GM19351 (cell line): ENCODE measurements around the gene QKI.
"Not testable (repeated sequence)": the region's sequence is repeated elsewhere in the genome, so short reads cannot be mapped to it uniquely, and the experiment has no call there.

Experiments used
- ATAC-seq: cut with Tn5 transposase; IDR thresholded peaks from one replicate; pipeline ENCODE4 v1.9.1; 2021; ENCODE audit warnings: mild to moderate bottlenecking, moderate library complexity; ENCODE audit not compliant: unreplicated experiment

Gene QKI

GRCh38 chr6:163476946-163477345 is 62.4 kb downstream of the QKI start:
- ATAC-seq: not testable (repeated sequence)

- no peak for ATAC-seq
These were observed 68.6 kb downstream of the QKI start for GRCh38 chr6:163483107-163483506.

GRCh38 chr6:163485388-163485851 is 70.9 kb downstream of the QKI start:
- ATAC-seq: no peak

- ATAC-seq: no peak
These were observed 72.3 kb downstream of the QKI start for GRCh38 chr6:163486821-163487220.

- no peak for ATAC-seq
These were observed 73.1 kb downstream of the QKI start for GRCh38 chr6:163487606-163488005.

GRCh38 chr6:163489584-163489983 is 75.1 kb downstream of the QKI start:
- ATAC-seq: no peak

GRCh38 chr6:163490826-163491577 is 76.5 kb downstream of the QKI start:
- ATAC-seq: no peak

- no peak for ATAC-seq
These were observed 77.3 kb downstream of the QKI start for GRCh38 chr6:163491737-163492300.

GRCh38 chr6:163494279-163494727 is 79.8 kb downstream of the QKI start:
- ATAC-seq: no peak

GRCh38 chr6:163496205-163496604 is 81.7 kb downstream of the QKI start:
- ATAC-seq: peak; percentile 81

- no peak for ATAC-seq
These were observed 85.6 kb downstream of the QKI start for GRCh38 chr6:163500105-163500504.

GRCh38 chr6:163501026-163501425 is 86.5 kb downstream of the QKI start:
- no peak for ATAC-seq

- no peak for ATAC-seq
These were observed 86.9 kb downstream of the QKI start for GRCh38 chr6:163501439-163501838.

GRCh38 chr6:163504984-163505640 is 90.6 kb downstream of the QKI start:
- no peak for ATAC-seq

- no peak for ATAC-seq
These were observed 93.4 kb downstream of the QKI start for GRCh38 chr6:163507965-163508364.

GRCh38 chr6:163513003-163513402 is 98.5 kb downstream of the QKI start:
- ATAC-seq: no peak

GRCh38 chr6:163513570-163514166 is 99.2 kb downstream of the QKI start:
- no peak for ATAC-seq

- no peak for ATAC-seq
These were observed 102.4 kb downstream of the QKI start for GRCh38 chr6:163516908-163517307.

GRCh38 chr6:163520956-163521355 is 106.4 kb downstream of the QKI start:
- ATAC-seq: no peak

- ATAC-seq: no peak
These were observed 107.5 kb downstream of the QKI start for GRCh38 chr6:163522033-163522432.

- no peak for ATAC-seq
These were observed 111.4 kb downstream of the QKI start for GRCh38 chr6:163525926-163526325.

- ATAC-seq: no peak
These were observed 111.8 kb downstream of the QKI start for GRCh38 chr6:163526346-163526745.
